B cell (primary cell): ENCODE data around the gene TYROBP. TPM values are rescaled to one million over a fixed set of nuclear protein-coding genes. Genes with fewer than 3 reads are reported as not detected.

Experiments used
- ATAC-seq: fragments of 200-7000 bp; cut with Tn5 transposase; one replicate; pipeline ENCODE4 v1.10.0; 2021; ENCODE audit warnings: low read depth, mild to moderate bottlenecking, moderate number of reproducible peaks, moderate library complexity
- CTCF ChIA-PET: fragments of 350-600 bp; sonication (Branson Sonifier 250); formaldehyde crosslinking; loops from one replicate; lab custom pipeline; 2021; ENCODE audit warnings: antibody characterized with exemption, inconsistent platforms; lab: Charles Lee
- POLR2A ChIA-PET: fragments of 350-600 bp; sonication (Branson Sonifier 250); formaldehyde crosslinking; loops from one replicate; lab custom pipeline; 2021; ENCODE audit warnings: antibody characterized with exemption; lab: Charles Lee
- DNase-seq: peaks from one replicate; pipeline ENCODE4 v3.0.0; 2013
- H2AFZ ChIP-seq: 2 replicates; pipeline ENCODE4 v1.6.1; 2012; ENCODE audit warnings: mild to moderate bottlenecking, low read depth, low read length; ENCODE audit not compliant: insufficient read depth, poor library complexity, severe bottlenecking
- H3K27ac ChIP-seq, 2 donors: 1 replicate in 1 of 2; 2 replicates in 1 of 2; pipeline ENCODE4 v1.5.1; 2012 to 2013; ENCODE audit warnings: low read length in 2 of 2, mild to moderate bottlenecking in 2 of 2, moderate library complexity in 1 of 2
- H3K27me3 ChIP-seq, 4 experiments: fragments of 200-600 bp in 1 of 4; sonication (generic) in 1 of 4; replicated peaks in 1 of 4; 1 replicate in 2 of 4; 2 replicates in 2 of 4; pipeline versions ENCODE4 v1.6.1 to v1.7.0; 2013 to 2016; ENCODE audit warnings: low read length in 3 of 4, mild to moderate bottlenecking in 2 of 4, mixed read lengths in 1 of 4, moderate library complexity in 1 of 4; ENCODE audit not compliant: insufficient read depth in 4 of 4, control insufficient read depth in 3 of 4; ENCODE audit errors: control extremely low read depth in 1 of 4
- H3K36me3 ChIP-seq, 2 experiments: replicated peaks in 1 of 2; 1 replicate in 1 of 2; 2 replicates in 1 of 2; pipeline versions ENCODE4 v1.6.1 to v1.7.1; 2013; ENCODE audit warnings: low read length in 1 of 2; ENCODE audit not compliant: insufficient read depth in 2 of 2, control insufficient read depth in 1 of 2; ENCODE audit errors: control extremely low read depth in 1 of 2, extremely low read depth in 1 of 2
- H3K4me1 ChIP-seq, 2 donors: fragments of 200-600 bp in 1 of 2; sonication (generic) in 1 of 2; 1 replicate in 1 of 2; 2 replicates in 1 of 2; pipeline versions ENCODE4 v1.5.1 to v1.6.1; 2013 to 2017; ENCODE audit warnings: low read length in 2 of 2; ENCODE audit not compliant: control insufficient read depth in 2 of 2, insufficient read depth in 2 of 2
- H3K4me2 ChIP-seq: replicated peaks from 2 replicates; pipeline ENCODE3; 2012; ENCODE audit warnings: mild to moderate bottlenecking, low read depth, low read length; ENCODE audit not compliant: poor library complexity, severe bottlenecking
- H3K4me3 ChIP-seq, 5 experiments: fragments of 200-600 bp in 1 of 5; sonication (generic) in 1 of 5; 1 replicate in 3 of 5; 2 replicates in 2 of 5; pipeline versions ENCODE4 v1.5.1 to v1.7.0; 2011 to 2016; ENCODE audit warnings: low read length in 4 of 5, mild to moderate bottlenecking in 4 of 5, low read depth in 2 of 5, control low read depth in 1 of 5, moderate library complexity in 1 of 5; ENCODE audit not compliant: insufficient read depth in 1 of 5; ENCODE audit errors: control extremely low read depth in 1 of 5, extremely low read depth in 1 of 5
- H3K79me2 ChIP-seq: fragments of 200-600 bp; sonication (generic); one replicate; pipeline ENCODE4 v1.6.0; 2016; ENCODE audit warnings: low read length; ENCODE audit not compliant: control insufficient read depth, insufficient read depth
- H3K9ac ChIP-seq: fragments of 200-600 bp; sonication (generic); 2 replicates; pipeline ENCODE4 v1.6.1; 2017; ENCODE audit warnings: mild to moderate bottlenecking, low read length, moderate library complexity
- H3K9me3 ChIP-seq, 3 donors: one replicate each; pipeline versions ENCODE4 v1.6.1 to v1.7.1; 2013; ENCODE audit warnings: low read length in 2 of 3; ENCODE audit not compliant: control insufficient read depth in 2 of 3, insufficient read depth in 1 of 3; ENCODE audit errors: control extremely low read depth in 1 of 3
- H4K20me1 ChIP-seq: 2 replicates; pipeline ENCODE4 v1.6.0; 2012; ENCODE audit warnings: mild to moderate bottlenecking, low read length; ENCODE audit not compliant: insufficient read depth, control insufficient read depth, poor library complexity, severe bottlenecking
- H3K27ac Mint-ChIP-seq: one replicate; pipeline ENCODE4 v1.8.0; 2021; ENCODE audit warnings: mixed read lengths
- H3K27me3 Mint-ChIP-seq: one replicate; pipeline ENCODE4 v1.8.0; 2021; ENCODE audit warnings: mixed read lengths
- H3K4me1 Mint-ChIP-seq: one replicate; pipeline ENCODE4 v1.8.0; 2021; ENCODE audit warnings: mixed read lengths
- H3K4me3 Mint-ChIP-seq: one replicate; pipeline ENCODE4 v1.8.0; 2021; ENCODE audit warnings: mixed read lengths
- H3K9me3 Mint-ChIP-seq: one replicate; pipeline ENCODE4 v1.8.0; 2022; ENCODE audit warnings: mixed read lengths; ENCODE audit not compliant: insufficient read depth
- CTCF ChIP-seq: fragments of 200-600 bp; IDR thresholded peaks from one replicate; pipeline ENCODE4 v1.8.0; 2022; ENCODE audit warnings: antibody characterized with exemption, mild to moderate bottlenecking
- EZH2 ChIP-seq: IDR thresholded peaks from 2 replicates; pipeline ENCODE4 v1.6.1; 2012; ENCODE audit warnings: borderline replicate concordance, low read depth, mild to moderate bottlenecking, moderate library complexity, low read length; ENCODE audit not compliant: insufficient read depth, poor library complexity, severe bottlenecking
- WGBS: methylation state at CpG from one replicate; pipeline ENCODE4 v1.1.5; 2013; ENCODE audit warnings: missing lambda C conversion rate; ENCODE audit not compliant: insufficient coverage; 5-methylcytosine and 5-hydroxymethylcytosine counted together
- intact Hi-C: fragments of 100-400 bp; cut with micrococcal nuclease; formaldehyde crosslinking; loops from one replicate; pipeline ENCODE4 v1.10.0; 2022
- polyA plus RNA-seq: library from polyadenylated mRNA; depleted of rRNA; stranded (reverse); fragments of >200 nt; gene quantifications from 2 replicates; pipeline ENCODE4 v1.2.3, GENCODE V29; 2012
- total RNA-seq, 2 donors: library from RNA; stranded (reverse); fragments of 120-200 nt in 1 of 2; gene quantifications; 1 replicate in 1 of 2; 2 replicates in 1 of 2; pipeline versions ENCODE4 v1.2.3 to v1.2.4, GENCODE V29; 2013 to 2022

The TYROBP gene
- total and polyA plus RNA-seq, 2 donors (not counting 1 experiment from before 2014, with no cell fraction given): 2.7 to 25.6 TPM

DNA sequence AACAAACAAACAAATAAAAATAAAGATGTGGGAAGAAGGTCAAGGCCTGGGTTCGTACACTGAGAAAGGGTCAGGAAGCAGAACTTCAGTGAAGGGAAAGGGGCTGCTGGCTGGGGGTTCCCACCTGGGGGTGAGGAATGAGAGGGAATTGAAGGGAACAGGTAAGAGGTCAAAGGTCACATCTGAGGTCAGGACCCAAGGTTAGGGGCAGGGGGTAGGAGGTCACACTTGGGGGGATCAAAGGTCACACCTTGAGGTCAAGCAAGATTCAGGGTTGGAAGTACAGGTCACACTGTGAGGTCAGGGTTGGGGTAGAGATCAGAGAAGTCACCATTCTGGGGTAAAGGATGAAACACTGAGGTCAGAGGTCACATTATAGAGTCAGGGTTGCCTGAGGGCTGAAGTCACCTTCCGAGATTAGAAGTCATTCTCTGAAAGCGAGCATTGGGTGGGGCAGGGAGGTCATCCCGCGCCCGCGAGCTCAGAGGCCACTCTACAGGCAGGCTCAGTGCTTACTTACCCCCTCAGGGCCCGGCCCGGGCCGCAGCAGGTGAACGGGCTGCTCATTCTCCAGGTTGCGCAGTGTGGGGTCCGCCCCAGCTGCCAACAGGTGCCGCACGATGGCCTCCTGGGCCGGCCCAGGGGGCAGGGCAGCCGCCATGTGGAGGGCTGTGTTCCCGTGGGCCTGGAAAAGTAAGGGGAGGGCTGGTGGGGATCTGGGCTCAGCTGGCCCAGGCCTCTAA lies 18.6 kb downstream of the TYROBP start:
- Histone ChIP-seq H3K9me3 (no peaks in the 10 kb centered on the region), H3K9ac (no peak overlapping the region), H3K79me2 (peaks cover 6% of the 10 kb centered on the region), H3K27me3 (no peaks in the 10 kb centered on the region), H4K20me1 (peaks cover 81% of the 10 kb centered on the region), H3K4me2 (no peak overlapping the region), H3K4me3 (no peak overlapping the region), H2AFZ (no peak overlapping the region), H3K36me3 (peaks cover 12 to 75% of the 10 kb centered on the region in 2 experiments), H3K27ac (no peak overlapping the region), H3K4me1 (no peaks in the 10 kb centered on the region)
- ChIA-PET CTCF (interaction anchor here (1.0 kb wide), 1 partner anchor 43 kb away, joined by 3 read pairs; no protein-coding TSS in a partner anchor), POLR2A (interaction anchor here (0.6 to 1.1 kb wide), 3 partner anchors 16 to 52 kb away, joined by 3 to 4 read pairs (median 3); no protein-coding TSS in a partner anchor)
- Mint-ChIP-seq H3K27ac (peak overlapping the region; percentile 29), H3K9me3 (no peaks in the 10 kb centered on the region), H3K4me1 (peaks cover 11% of the 10 kb centered on the region), H3K27me3 (no peaks in the 10 kb centered on the region), H3K4me3 (no peak overlapping the region)
- ATAC-seq (no peak), DNase-seq (peak; percentile 65)
- intact Hi-C loops: no loop called here
- TF ChIP-seq EZH2: no peak
- TF ChIP-seq CTCF: no peak
- 97% methylated on average over 13 of the region's 18 CpGs for WGBS

DNA sequence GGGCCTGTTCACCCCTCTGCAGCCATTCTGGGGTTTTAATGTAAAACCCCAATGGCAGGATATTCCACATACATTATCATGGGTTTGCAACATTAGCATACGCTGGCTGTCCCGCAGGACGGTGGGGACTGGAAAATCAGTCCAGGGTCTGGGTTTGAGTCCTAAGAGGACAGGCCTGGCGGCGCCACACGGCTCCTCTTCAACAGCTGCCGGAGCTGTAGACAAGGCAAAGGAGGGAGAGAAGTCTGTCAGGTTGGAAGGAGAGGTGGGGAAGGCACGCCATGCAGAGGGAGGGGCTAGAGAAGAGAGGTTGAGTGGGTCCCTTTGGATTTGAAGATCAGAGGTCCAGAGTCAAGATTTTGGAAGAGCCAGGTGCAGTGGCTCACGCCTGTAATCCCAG lies 19.7 kb downstream of the TYROBP start:
- Histone ChIP-seq H3K4me1 (no peaks in the 10 kb centered on the region), H3K4me2 (no peak overlapping the region), H3K36me3 (peaks cover 11 to 66% of the 10 kb centered on the region in 2 experiments), H3K79me2 (peaks cover 2% of the 10 kb centered on the region), H3K27ac (no peak overlapping the region), H4K20me1 (peaks cover 69% of the 10 kb centered on the region), H2AFZ (no peak overlapping the region), H3K9ac (no peak overlapping the region), H3K4me3 (no peak overlapping the region), H3K9me3 (no peaks in the 10 kb centered on the region), H3K27me3 (no peaks in the 10 kb centered on the region)
- H3K9me3 Mint-ChIP-seq: no peaks in the 10 kb centered on the region
- ChIA-PET POLR2A (interaction anchor here (0.7 to 1.3 kb wide), 2 partner anchors 41 to 43 kb away, joined by 3 to 4 read pairs; no protein-coding TSS in a partner anchor), CTCF (interaction anchor here (0.7 to 1.3 kb wide), 2 partner anchors 43 to 71 kb away, joined by 4 to 5 read pairs; no protein-coding TSS in a partner anchor)
- ATAC-seq (no peak), DNase-seq (peak; percentile 54)
- H3K27me3 Mint-ChIP-seq: no peaks in the 10 kb centered on the region
- no peak overlapping the region for H3K4me3 Mint-ChIP-seq
- intact Hi-C loops: no loop called here
- 98% methylated on average over 9 of the region's 9 CpGs for WGBS
- H3K27ac Mint-ChIP-seq: peak overlapping the region; percentile 60
- peaks cover 17% of the 10 kb centered on the region for H3K4me1 Mint-ChIP-seq
- TF ChIP-seq CTCF: no peak
- TF ChIP-seq EZH2: no peak
